ENCODE data around the gene USP15.

The USP15 gene

GRCh38 chr12:62320054-62320453 lies 59.9 kb downstream of the USP15 start:
- in situ Hi-C loops (cut with HindIII; ENCODE audit: low sequenced_read_pairs): no loop called here
- TF ChIP-seq, protein P1, sequence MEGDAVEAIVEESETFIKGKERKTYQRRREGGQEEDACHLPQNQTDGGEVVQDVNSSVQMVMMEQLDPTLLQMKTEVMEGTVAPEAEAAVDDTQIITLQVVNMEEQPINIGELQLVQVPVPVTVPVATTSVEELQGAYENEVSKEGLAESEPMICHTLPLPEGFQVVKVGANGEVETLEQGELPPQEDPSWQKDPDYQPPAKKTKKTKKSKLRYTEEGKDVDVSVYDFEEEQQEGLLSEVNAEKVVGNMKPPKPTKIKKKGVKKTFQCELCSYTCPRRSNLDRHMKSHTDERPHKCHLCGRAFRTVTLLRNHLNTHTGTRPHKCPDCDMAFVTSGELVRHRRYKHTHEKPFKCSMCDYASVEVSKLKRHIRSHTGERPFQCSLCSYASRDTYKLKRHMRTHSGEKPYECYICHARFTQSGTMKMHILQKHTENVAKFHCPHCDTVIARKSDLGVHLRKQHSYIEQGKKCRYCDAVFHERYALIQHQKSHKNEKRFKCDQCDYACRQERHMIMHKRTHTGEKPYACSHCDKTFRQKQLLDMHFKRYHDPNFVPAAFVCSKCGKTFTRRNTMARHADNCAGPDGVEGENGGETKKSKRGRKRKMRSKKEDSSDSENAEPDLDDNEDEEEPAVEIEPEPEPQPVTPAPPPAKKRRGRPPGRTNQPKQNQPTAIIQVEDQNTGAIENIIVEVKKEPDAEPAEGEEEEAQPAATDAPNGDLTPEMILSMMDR (IDR thresholded peaks at IDR 0.05; ENCODE audit: low read depth, low read length): no peak
- H3K4me3 ChIP-seq (ENCODE audit: low read depth, low read length): no peak overlapping the region
- DNase-seq (ENCODE audit: low read depth, low spot score): no peak

DNA sequence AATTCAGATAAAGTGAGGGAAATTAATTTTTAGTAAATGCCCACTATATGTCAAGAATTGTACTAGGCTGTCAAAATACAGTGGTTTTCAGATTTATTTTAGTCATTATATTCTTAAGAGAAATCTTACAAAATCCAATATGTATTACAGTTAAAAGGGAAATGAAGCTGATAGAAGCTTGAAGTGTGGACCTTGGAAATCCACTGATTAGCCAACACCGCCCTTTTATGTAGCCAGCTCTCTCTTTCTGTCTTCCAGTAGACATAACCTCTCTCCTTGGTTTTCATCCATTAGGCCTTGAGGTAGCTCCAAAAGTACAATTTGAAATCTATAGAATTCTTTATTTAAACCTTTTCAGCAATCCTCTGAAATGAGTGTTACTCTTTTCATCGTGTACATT lies 63.2 kb downstream of the USP15 start:
- no peak for DNase-seq (ENCODE audit: low read depth, low spot score)
- no peak overlapping the region for H3K4me3 ChIP-seq (ENCODE audit: low read depth, low read length)
- in situ Hi-C loops (cut with HindIII; ENCODE audit: low sequenced_read_pairs): no loop called here
- TF ChIP-seq, protein P1 (IDR thresholded peaks at IDR 0.05; ENCODE audit: low read depth, low read length): no peak

DNA sequence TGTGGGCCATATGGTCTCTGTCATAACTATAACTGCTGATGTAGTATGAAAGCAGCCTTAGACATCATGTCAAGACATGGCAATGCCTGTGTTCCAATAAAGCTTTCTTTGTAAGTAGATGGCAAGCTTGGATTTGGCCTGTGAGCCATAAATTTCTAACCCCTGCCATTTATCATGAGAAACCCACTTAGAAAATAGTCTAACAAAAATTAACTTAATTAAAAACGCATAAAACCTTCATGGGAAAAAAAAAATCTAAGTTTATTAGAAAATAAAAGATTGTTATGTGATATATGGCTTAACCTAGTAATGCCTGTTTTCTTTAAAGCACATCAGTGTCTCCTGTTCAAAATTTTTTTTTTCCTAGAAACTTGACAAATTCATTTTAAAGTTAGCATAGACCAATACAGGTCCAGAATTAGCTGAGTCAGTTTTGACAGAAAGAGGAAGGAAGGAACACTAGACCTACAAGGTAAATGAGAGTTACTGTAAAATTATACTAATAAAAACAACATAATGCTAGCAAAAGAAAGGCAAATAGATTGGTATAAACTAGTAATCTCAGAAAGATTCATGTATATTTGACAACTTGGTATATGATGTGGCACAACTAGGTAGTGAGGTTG lies 68.2 kb downstream of the USP15 start:
- TF ChIP-seq, protein P1 (IDR thresholded peaks at IDR 0.05; ENCODE audit: low read depth, low read length): no peak
- in situ Hi-C loops (cut with HindIII; ENCODE audit: low sequenced_read_pairs): no loop called here
- DNase-seq (ENCODE audit: low read depth, low spot score): no peak
- no peak overlapping the region for H3K4me3 ChIP-seq (ENCODE audit: low read depth, low read length)

- DNase-seq (ENCODE audit: low read depth, low spot score): no peak
Observed at GRCh38 chr12:62331306-62331705, 71.1 kb downstream of the USP15 start.

GRCh38 chr12:62332598-62332997 lies 72.4 kb downstream of the USP15 start:
- H3K4me3 ChIP-seq (ENCODE audit: low read depth, low read length): no peak overlapping the region
- DNase-seq (ENCODE audit: low read depth, low spot score): peak; percentile 69
- TF ChIP-seq, protein P1 (IDR thresholded peaks at IDR 0.05; ENCODE audit: low read depth, low read length): no peak
- in situ Hi-C loops (cut with HindIII; ENCODE audit: low sequenced_read_pairs): no loop called here

More at GRCh38 chr12:62331306-62331705, 71.1 kb downstream of the USP15 start:
- H3K4me3 ChIP-seq (ENCODE audit: low read depth, low read length): no peak overlapping the region
- TF ChIP-seq, protein P1 (IDR thresholded peaks at IDR 0.05; ENCODE audit: low read depth, low read length): no peak
- in situ Hi-C loops (cut with HindIII; ENCODE audit: low sequenced_read_pairs): no loop called here

DNA sequence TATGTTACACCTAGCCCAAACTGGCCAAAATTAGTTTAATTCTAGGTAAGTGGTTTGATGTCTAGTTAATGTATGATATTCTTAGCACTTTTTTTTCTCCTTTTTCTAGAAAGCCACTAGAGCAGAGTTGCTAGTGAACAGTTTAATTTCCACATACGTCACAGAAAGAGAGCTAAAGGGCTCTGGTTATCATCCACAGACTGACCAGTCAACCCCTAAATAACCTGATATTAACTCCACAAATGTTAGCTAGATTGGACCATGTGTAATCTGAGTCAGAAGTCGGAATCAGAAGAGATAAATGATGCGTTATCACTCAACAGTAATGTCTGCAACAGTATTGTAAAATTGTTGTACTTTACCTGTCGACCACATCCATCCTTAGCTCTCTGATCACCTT lies 74.9 kb downstream of the USP15 start:
- H3K4me3 ChIP-seq (ENCODE audit: low read depth, low read length): no peak overlapping the region
- in situ Hi-C loops (cut with HindIII; ENCODE audit: low sequenced_read_pairs): no loop called here
- TF ChIP-seq, protein P1 (IDR thresholded peaks at IDR 0.05; ENCODE audit: low read depth, low read length): no peak
- DNase-seq (ENCODE audit: low read depth, low spot score): no peak

Measured in astrocyte of the spinal cord (primary cell).